Ishikawa (cell line): Measurements from ENCODE around the gene CD4.

ENCODE experiments used
- CEBPB ChIP-seq: IDR thresholded peaks from 2 replicates; pipeline ENCODE4 v1.6.1; 2012
- CREB1 ChIP-seq: IDR thresholded peaks from 2 replicates; pipeline ENCODE4 v1.6.1; 2012; ENCODE audit warnings: low read depth
- EP300 ChIP-seq: IDR thresholded peaks from 2 replicates; pipeline ENCODE4 v1.6.1; 2012; ENCODE audit warnings: borderline replicate concordance
- TAF1 ChIP-seq: IDR thresholded peaks from 2 replicates; pipeline ENCODE4 v1.6.1; 2012; ENCODE audit warnings: low read depth, mild to moderate bottlenecking

DNA sequence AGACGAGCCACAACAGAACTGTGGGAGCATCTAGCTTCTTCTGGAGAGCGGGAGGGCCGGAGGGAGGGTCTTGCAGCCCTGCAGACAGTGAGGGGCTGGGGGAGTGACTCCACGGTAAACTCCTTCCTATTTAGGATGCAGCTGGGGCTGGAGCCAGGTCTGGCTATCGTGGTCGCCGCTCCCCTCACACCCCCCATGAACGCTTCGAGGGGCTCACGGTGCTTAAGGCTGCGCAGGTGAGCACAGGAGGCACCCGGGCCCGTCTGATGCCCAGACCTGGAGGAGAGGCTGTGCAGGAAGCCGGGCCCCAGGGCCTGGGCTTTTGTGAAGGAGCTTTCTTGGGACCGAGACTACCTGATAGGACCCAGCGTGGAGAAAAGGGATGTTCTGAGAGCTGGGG lies 47.5 kb downstream of the CD4 start:
- TF ChIP-seq CEBPB (no peak), TAF1 (no peak), EP300 (no peak), CREB1 (no peak)
